Thoracic aorta (tissue), 2 donors: ENCODE data around the gene DPP7. TPM values are rescaled to one million over a fixed set of nuclear protein-coding genes. Genes with fewer than 3 reads are reported as not detected.

Source experiments
- ATAC-seq: fragments of 150-250 bp; one replicate; pipeline ENCODE4 v1.8.0; 2017; ENCODE audit warnings: low read depth; ENCODE audit not compliant: insufficient number of reproducible peaks, low FRiP score
- DNase-seq: peaks from one replicate; pipeline ENCODE4 v3.0.0-alpha.2; 2020; ENCODE audit warnings: low spot score
- H3K27ac ChIP-seq, 2 donors: fragments of 200-600 bp; sonication (generic); 1 replicate in 1 of 2; 2 replicates in 1 of 2; pipeline ENCODE4 v1.5.1; 2016; ENCODE audit warnings: mild to moderate bottlenecking in 2 of 2, moderate library complexity in 2 of 2
- H3K27me3 ChIP-seq: fragments of 200-600 bp; sonication (generic); replicated peaks from 2 replicates; pipeline ENCODE4 v1.6.0; 2016; ENCODE audit warnings: mild to moderate bottlenecking; ENCODE audit not compliant: insufficient read depth
- H3K36me3 ChIP-seq: fragments of 200-600 bp; sonication (generic); one replicate; pipeline ENCODE4 v1.5.1; 2016
- H3K4me1 ChIP-seq, 2 donors: fragments of 200-600 bp; sonication (generic); 1 replicate in 1 of 2; 2 replicates in 1 of 2; pipeline versions ENCODE4 v1.5.1 to v1.6.0; 2016; ENCODE audit warnings: low read depth in 2 of 2, mild to moderate bottlenecking in 1 of 2; ENCODE audit not compliant: control insufficient read depth in 1 of 2
- H3K4me3 ChIP-seq: fragments of 200-600 bp; sonication (generic); 2 replicates; pipeline ENCODE4 v1.5.1; 2016; ENCODE audit warnings: mild to moderate bottlenecking
- H3K9me3 ChIP-seq: fragments of 200-600 bp; sonication (generic); 2 replicates; pipeline ENCODE4 v1.5.1; 2016
- total RNA-seq, 2 donors: library from RNA; depleted of rRNA; stranded (reverse); fragments of >200 nt; gene quantifications; one replicate each; pipeline versions ENCODE4 v1.1.0 to v1.2.3, GENCODE V29; 2016
- TF ChIP-seq, protein P1 (sequence below): fragments of 200-600 bp; sonication (generic); IDR thresholded peaks from one replicate; pipeline ENCODE4 v1.5.1; 2019; ENCODE audit warnings: antibody characterized with exemption

Gene DPP7
- 100 to 1,000 TPM; 100 to 148 TPM for total RNA-seq

DNA sequence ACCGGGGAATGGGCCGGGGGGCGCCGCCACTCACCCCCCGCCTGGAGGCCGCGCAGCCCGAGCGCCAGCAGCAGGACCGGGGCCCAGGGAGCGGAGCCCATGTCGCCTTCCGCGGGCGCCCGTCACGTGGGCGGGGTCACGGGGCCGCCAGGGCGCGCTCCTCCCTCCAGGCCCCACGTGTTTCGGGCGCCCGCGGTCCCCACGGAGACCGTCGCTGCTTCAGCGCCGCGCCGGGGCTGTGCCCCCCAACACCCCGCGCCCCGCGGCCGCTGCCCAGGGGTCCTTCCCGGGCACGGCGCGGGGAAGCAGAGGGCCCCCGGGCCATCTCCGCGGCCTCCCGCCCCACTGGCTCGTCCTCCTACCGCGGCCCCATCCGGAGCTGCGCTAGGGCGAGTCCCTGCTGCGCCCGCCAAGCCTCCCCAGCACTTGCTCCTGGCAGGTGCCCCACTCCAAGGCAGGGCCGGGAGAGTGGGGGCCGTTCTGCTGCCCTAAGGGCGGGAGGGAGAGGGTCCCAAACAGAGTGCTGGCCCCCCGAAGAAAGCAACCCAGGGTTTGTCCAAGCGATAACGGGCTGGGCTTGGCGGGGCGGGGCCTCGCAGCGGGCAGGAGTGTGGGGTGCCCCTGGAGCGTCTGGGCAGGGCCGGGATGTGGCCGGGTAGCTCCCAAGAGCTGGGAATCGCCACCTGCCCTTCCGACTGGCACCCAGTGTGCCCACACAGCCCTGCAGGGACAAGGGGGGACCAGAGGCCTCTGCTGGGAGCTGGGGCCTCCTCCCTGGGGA, at the start of gene DPP7:
TSS of gene DPP7 (minus strand) at position 121 of the 781 bp plus-strand sequence. CDS start at position 101, 20 bp downstream.
- TF ChIP-seq, protein P1, sequence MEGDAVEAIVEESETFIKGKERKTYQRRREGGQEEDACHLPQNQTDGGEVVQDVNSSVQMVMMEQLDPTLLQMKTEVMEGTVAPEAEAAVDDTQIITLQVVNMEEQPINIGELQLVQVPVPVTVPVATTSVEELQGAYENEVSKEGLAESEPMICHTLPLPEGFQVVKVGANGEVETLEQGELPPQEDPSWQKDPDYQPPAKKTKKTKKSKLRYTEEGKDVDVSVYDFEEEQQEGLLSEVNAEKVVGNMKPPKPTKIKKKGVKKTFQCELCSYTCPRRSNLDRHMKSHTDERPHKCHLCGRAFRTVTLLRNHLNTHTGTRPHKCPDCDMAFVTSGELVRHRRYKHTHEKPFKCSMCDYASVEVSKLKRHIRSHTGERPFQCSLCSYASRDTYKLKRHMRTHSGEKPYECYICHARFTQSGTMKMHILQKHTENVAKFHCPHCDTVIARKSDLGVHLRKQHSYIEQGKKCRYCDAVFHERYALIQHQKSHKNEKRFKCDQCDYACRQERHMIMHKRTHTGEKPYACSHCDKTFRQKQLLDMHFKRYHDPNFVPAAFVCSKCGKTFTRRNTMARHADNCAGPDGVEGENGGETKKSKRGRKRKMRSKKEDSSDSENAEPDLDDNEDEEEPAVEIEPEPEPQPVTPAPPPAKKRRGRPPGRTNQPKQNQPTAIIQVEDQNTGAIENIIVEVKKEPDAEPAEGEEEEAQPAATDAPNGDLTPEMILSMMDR = no peak
- no peak for ATAC-seq
- H3K27me3 ChIP-seq = no peaks in the 10 kb centered on the region
- no peak for DNase-seq
- peak within 1 kb of the TSS; percentile 93 for H3K4me3 ChIP-seq
- H3K9me3 ChIP-seq = no peaks in the 10 kb centered on the region
- no peak within 1 kb of the TSS for H3K27ac ChIP-seq
- H3K36me3 ChIP-seq = peaks cover 5% of the 10 kb centered on the region
- H3K4me1 ChIP-seq = peaks cover 5 to 19% of the 10 kb centered on the region in 2 donors

- TF ChIP-seq, protein P1 = no peak
- H3K36me3 ChIP-seq = no peaks in the 10 kb centered on the region
- no peak overlapping the region for H3K27ac ChIP-seq
- H3K4me3 ChIP-seq = no peak overlapping the region
- DNase-seq (no peak), ATAC-seq (no peak)
- peaks cover 36% of the 10 kb centered on the region for H3K27me3 ChIP-seq
- H3K9me3 ChIP-seq = no peaks in the 10 kb centered on the region
- peaks cover 7 to 25% of the 10 kb centered on the region in 2 donors for H3K4me1 ChIP-seq
These were observed 49.3 kb upstream of the DPP7 start for GRCh38 chr9:137163805-137164204.

DNA sequence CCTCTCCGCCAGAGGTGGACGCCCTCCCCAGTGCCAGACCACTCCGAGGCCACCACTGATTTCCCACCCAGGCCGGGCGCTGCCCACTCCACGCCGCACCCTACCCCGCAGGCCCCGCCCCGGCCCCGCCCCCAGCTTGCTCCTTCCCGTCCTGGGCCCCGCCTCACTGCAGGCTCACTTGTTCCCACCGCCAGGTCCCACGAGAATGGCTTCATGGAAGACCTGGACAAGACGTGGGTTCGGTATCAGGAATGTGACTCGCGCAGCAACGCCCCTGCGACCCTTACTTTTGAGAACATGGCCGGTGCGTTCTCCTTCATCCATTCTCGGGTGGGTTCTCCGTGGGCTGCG, 48.8 kb upstream of the DPP7 start:
- peak overlapping the region; percentile 52 for H3K4me3 ChIP-seq
- no peak for ATAC-seq
- peaks cover 36% of the 10 kb centered on the region for H3K27me3 ChIP-seq
- DNase-seq = no peak
- H3K27ac ChIP-seq = no peak overlapping the region
- H3K4me1 ChIP-seq = peaks cover 7 to 21% of the 10 kb centered on the region in 2 donors
- H3K36me3 ChIP-seq = no peaks in the 10 kb centered on the region
- TF ChIP-seq, protein P1 = no peak
- H3K9me3 ChIP-seq = no peaks in the 10 kb centered on the region

DNA sequence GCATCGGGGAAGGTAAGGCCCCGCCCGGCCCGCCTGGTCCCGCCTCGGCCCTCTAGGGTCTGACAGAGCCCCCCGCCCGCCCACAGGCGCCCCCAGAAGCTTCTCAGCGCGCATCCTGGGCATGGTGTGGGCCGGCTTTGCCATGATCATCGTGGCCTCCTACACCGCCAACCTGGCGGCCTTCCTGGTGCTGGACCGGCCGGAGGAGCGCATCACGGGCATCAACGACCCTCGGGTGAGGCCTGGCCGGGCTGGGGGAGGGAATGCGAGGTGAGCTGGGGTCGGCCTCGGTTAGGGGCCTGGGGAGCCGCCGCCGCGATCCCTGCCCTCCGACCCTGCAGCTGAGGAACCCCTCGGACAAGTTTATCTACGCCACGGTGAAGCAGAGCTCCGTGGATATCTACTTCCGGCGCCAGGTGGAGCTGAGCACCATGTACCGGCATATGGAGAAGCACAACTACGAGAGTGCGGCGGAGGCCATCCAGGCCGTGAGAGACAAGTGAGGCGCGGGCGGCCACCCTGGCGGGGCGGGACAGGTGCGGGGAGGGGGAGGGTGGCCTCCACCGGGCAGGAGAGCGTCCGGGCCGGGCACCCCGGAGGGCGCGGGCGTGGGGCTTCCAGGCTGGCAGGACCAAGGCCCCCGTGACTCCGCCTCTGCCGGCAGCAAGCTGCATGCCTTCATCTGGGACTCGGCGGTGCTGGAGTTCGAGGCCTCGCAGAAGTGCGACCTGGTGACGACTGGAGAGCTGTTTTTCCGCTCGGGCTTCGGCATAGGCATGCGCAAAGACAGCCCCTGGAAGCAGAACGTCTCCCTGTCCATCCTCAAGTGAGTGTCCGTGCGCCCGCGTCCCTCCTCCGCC, 48.2 kb upstream of the DPP7 start:
- TF ChIP-seq, protein P1 = no peak
- peaks cover 36% of the 10 kb centered on the region for H3K27me3 ChIP-seq
- H3K27ac ChIP-seq = no peak overlapping the region
- DNase-seq = no peak
- H3K36me3 ChIP-seq = no peaks in the 10 kb centered on the region
- peak overlapping the region; percentile 52 for H3K4me3 ChIP-seq
- H3K4me1 ChIP-seq = peaks cover 7 to 16% of the 10 kb centered on the region in 2 donors
- no peak for ATAC-seq
- H3K9me3 ChIP-seq = no peaks in the 10 kb centered on the region
